Keratinocyte (primary cell): ENCODE data around the gene PLXNB2.

Experiments used
- EZH2 ChIP-seq: IDR thresholded peaks from one replicate; pipeline ENCODE4 v1.6.1; 2012; ENCODE audit warnings: inconsistent platforms, mild to moderate bottlenecking, low read length, moderate library complexity
- TF ChIP-seq, protein P1 (sequence below), 3 experiments: IDR thresholded peaks in 1 of 3; conservative IDR thresholded peaks in 1 of 3; optimal IDR thresholded peaks in 1 of 3; 2 replicates in 2 of 3; 3 replicates in 1 of 3; pipeline versions ENCODE3 to v1.5.1; 2011; ENCODE audit warnings: low read length in 3 of 3, mild to moderate bottlenecking in 3 of 3, moderate library complexity in 2 of 3, control low read depth in 1 of 3, inconsistent platforms in 1 of 3; ENCODE audit not compliant: insufficient read depth in 2 of 3; ENCODE audit errors: extremely low read depth in 1 of 3

DNA sequence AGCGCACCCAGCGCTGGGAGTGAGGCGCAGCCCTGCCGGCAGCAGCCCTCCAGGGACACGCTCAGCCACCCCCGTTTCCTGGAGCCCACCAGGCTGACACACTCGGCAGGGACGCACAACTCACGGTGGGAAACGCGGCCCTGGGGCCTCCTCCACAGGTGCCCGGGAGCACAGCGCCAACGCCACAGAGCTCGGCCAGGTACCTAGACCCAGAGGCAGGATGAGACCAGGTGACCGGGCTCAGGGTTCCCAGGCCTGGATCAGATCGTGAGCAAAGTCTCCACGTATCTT lies 80.6 kb downstream of the PLXNB2 start:
- TF ChIP-seq, protein P1, sequence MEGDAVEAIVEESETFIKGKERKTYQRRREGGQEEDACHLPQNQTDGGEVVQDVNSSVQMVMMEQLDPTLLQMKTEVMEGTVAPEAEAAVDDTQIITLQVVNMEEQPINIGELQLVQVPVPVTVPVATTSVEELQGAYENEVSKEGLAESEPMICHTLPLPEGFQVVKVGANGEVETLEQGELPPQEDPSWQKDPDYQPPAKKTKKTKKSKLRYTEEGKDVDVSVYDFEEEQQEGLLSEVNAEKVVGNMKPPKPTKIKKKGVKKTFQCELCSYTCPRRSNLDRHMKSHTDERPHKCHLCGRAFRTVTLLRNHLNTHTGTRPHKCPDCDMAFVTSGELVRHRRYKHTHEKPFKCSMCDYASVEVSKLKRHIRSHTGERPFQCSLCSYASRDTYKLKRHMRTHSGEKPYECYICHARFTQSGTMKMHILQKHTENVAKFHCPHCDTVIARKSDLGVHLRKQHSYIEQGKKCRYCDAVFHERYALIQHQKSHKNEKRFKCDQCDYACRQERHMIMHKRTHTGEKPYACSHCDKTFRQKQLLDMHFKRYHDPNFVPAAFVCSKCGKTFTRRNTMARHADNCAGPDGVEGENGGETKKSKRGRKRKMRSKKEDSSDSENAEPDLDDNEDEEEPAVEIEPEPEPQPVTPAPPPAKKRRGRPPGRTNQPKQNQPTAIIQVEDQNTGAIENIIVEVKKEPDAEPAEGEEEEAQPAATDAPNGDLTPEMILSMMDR (optimal IDR thresholded peaks at IDR 0.05 in 1 of 3, IDR thresholded peaks at IDR 0.05 in 1 of 3, conservative IDR thresholded peaks at IDR 0.05 in 1 of 3; ENCODE audit: extremely low read depth in 1 of 3, insufficient read depth in 2 of 3, low read length in 3 of 3), result no peak
- no peak for TF ChIP-seq EZH2
